ENCODE measurements around the gene UBL4A.

The UBL4A gene

DNA sequence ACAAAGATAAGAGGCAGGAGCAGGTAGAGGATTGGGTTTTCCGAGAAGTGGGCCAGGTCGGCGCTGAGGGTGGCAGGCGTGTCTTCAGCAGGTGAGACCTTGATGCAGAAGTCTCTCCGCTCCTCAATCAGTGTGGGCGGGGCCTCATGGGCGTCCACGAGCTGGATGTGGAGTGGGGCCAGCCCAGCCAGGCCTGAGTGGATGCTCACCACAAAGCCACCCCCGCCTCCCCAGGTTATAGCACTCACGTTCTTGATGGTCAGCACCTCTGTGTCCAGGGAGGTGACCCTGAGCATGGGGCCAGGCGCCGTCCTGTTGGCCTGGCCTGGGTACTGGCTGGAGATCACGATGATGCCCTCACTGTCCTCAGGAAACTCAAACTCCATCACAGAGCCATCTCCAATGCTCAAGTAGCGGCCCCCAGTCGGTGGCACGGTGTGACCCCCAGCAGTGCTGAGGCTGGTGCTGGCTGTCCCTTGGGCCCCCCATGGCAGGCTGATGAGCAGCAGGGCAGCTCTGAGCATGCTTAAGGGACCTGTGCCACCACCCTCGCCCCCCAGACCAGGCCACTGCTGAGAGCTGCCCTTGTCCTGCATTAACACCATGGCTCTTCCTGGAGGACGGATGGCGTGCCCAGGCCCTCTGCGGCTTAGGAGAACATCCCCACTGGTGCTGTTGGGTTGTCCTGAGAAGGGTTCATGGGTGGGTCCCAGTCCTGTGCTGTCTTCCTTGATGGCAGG lies 2.1 kb upstream of the UBL4A start:
- TF ChIP-seq CTCF (IDR thresholded peaks at IDR 0.05; ENCODE audit: insufficient read depth, low read length, poor library complexity, severe bottlenecking) = no peak
- H3K4me3 ChIP-seq (replicated peaks; ENCODE audit: low read depth, low read length) = no peak overlapping the region
- DNase-seq (ENCODE audit: extremely low read depth, insufficient read length) = no peak
- no peaks in the 10 kb centered on the region for H3K27me3 ChIP-seq (replicated peaks; ENCODE audit: control insufficient read depth, insufficient read depth, low read length)
- peaks cover 6% of the 10 kb centered on the region for H3K36me3 ChIP-seq (ENCODE audit: control insufficient read depth, insufficient read depth, low read length)

GRCh38 chrX:154487518-154488290 lies 1.3 kb upstream of the UBL4A start:
- Histone ChIP-seq H3K36me3 (ENCODE audit: control insufficient read depth, insufficient read depth, low read length) (peaks cover 6% of the 10 kb centered on the region), H3K4me3 (replicated peaks; ENCODE audit: low read depth, low read length) (no peak overlapping the region), H3K27me3 (replicated peaks; ENCODE audit: control insufficient read depth, insufficient read depth, low read length) (no peaks in the 10 kb centered on the region)
- no peak for DNase-seq (ENCODE audit: extremely low read depth, insufficient read length)
- TF ChIP-seq CTCF (IDR thresholded peaks at IDR 0.05; ENCODE audit: insufficient read depth, low read length, poor library complexity, severe bottlenecking) = no peak

DNA sequence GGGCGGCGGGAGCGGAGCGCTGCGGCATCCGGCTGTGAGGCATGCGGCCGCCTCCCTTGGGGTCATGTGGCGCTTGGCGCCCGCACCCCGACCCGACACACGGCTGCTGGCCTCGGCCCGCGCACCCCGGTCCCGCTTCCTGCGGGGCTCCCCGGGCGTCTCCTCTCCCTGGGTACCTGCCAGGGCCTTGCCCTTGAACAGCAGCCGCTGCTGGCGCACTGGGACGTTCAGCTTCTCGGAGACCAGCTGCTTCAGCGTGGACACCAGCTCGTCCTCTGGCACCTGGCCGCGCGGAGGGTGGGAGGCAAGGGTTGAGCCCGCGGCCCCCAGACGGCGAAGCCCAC lies 391 bp downstream of the UBL4A start:
- Histone ChIP-seq H3K27me3 (replicated peaks; ENCODE audit: control insufficient read depth, insufficient read depth, low read length) (no peaks in the 10 kb centered on the region), H3K36me3 (ENCODE audit: control insufficient read depth, insufficient read depth, low read length) (peaks cover 6% of the 10 kb centered on the region), H3K4me3 (replicated peaks; ENCODE audit: low read depth, low read length) (peak overlapping the region; percentile 73)
- no peak for TF ChIP-seq CTCF (IDR thresholded peaks at IDR 0.05; ENCODE audit: insufficient read depth, low read length, poor library complexity, severe bottlenecking)
- DNase-seq (ENCODE audit: extremely low read depth, insufficient read length) = peak; percentile 52

DNA sequence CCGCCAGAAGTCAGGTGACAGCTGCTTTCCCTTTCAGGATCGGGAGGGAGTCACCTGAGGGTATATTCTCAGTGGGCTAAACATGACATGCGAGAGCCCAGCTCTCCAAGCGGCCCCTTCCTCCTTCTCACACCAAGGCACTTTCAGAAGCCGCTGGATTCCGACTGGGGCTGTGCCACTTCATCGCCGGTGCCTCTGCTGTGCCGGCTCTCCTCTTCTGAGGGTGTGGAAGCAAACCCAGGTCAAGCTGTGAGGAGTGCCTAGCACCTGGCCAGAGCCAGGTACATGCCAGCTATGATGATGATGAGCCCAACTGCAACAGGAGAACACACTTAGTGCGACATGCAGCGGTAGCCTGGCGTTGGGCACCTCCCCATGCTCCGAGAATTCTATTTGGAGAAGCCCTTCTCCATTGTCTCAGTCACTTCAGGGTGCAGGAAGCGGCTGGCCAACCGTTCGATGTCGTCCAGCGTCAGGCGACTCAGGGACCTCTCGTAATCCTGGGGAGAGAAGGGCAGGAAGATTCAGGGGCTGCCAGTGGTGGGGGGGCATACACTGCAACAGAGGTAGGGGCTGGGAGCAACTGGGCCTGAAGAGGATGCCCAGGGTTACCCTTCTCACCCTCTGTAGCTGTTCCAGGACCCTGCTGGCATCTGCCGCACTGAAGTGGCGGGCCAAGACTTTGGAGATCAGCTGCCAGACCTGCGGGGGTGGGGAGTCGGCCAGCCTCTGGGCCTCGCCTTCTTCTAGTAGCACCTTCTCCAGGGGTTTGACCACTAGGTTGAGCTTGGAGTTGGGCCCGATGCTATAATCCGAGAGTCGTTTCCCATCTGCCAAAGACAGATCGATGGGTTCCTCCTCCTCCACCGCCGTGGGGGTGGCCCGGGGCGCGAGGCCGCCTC lies 1.0 kb downstream of the UBL4A start:
- Histone ChIP-seq H3K4me3 (replicated peaks; ENCODE audit: low read depth, low read length) (peak overlapping the region; percentile 73), H3K36me3 (ENCODE audit: control insufficient read depth, insufficient read depth, low read length) (peaks cover 6% of the 10 kb centered on the region), H3K27me3 (replicated peaks; ENCODE audit: control insufficient read depth, insufficient read depth, low read length) (no peaks in the 10 kb centered on the region)
- TF ChIP-seq CTCF (IDR thresholded peaks at IDR 0.05; ENCODE audit: insufficient read depth, low read length, poor library complexity, severe bottlenecking) = no peak
- DNase-seq (ENCODE audit: extremely low read depth, insufficient read length) = no peak

DNA sequence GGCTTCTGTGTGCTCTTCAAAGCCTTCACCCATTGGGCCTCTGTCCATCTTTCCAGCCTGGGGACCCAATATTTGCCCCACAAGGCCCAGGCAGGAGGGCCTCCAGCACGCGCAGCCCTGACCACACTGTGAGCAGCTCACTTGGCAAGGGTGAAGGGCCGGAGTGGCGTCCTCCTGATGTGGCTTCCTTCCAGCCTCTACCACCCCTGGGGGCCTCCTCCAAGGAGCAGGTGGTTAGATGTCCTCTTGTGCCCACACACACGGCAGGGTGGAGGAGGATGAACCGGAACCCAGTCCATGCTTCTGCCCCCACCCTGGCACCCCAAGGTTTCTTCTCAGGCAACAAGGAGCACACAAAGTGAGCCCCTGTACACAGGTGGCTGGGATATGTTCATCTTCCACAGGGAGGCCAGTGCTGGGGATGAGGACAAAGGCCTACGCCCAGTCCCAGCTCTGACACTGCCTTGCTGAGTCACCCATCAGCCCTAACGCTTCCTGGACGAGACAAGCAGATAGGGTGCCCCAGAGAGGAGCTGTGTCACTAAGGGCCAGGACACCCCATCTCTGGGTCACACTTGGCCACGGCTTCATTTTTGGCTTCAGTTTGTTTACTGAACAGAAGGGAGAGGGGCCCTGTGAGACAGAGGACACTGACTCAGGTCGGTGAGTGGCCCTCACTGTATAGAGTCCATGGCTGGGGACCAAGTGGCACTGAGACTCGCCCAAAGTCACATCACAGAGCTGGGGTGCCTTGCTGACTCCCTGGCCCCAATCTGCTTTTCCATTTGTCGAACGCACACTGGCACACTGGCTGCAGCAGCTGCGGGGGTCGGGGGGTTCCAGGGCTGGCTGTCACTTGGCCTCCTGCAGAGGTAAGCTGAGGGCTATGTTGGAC lies 1.9 kb downstream of the UBL4A start:
- H3K4me3 ChIP-seq (replicated peaks; ENCODE audit: low read depth, low read length) = no peak overlapping the region
- no peaks in the 10 kb centered on the region for H3K27me3 ChIP-seq (replicated peaks; ENCODE audit: control insufficient read depth, insufficient read depth, low read length)
- DNase-seq (ENCODE audit: extremely low read depth, insufficient read length) = no peak
- H3K36me3 ChIP-seq (ENCODE audit: control insufficient read depth, insufficient read depth, low read length) = peaks cover 6% of the 10 kb centered on the region
- no peak for TF ChIP-seq CTCF (IDR thresholded peaks at IDR 0.05; ENCODE audit: insufficient read depth, low read length, poor library complexity, severe bottlenecking)
